Activated CD8-positive, alpha-beta memory T cell treated with anti-CD3 and anti-CD28 coated beads for 24 hours (primary cell): ENCODE results near the gene C3orf70.

ENCODE experiments used
- DNase-seq: peaks from one replicate; pipeline ENCODE4 v3.0.0-alpha.2; 2020

Gene C3orf70

GRCh38 chr3:185042312-185043050 lies 110.4 kb downstream of the C3orf70 start:
- no peak for DNase-seq

- DNase-seq: no peak
These were observed 111.3 kb downstream of the C3orf70 start for GRCh38 chr3:185041540-185041939.

- DNase-seq: no peak
These were observed 112.4 kb downstream of the C3orf70 start for GRCh38 chr3:185040425-185040824.

GRCh38 chr3:185037801-185038200 lies 115.1 kb downstream of the C3orf70 start:
- no peak for DNase-seq

GRCh38 chr3:185030951-185031350 lies 121.9 kb downstream of the C3orf70 start:
- DNase-seq: no peak

- no peak for DNase-seq
These were observed 122.5 kb downstream of the C3orf70 start for GRCh38 chr3:185030399-185030798.

GRCh38 chr3:185029086-185029485 lies 123.8 kb downstream of the C3orf70 start:
- DNase-seq: no peak

GRCh38 chr3:185028121-185028520 lies 124.7 kb downstream of the C3orf70 start:
- DNase-seq: no peak
